Natural killer cell (primary cell): ENCODE results near the gene TNNI3K. TPM values are rescaled to one million over a fixed set of nuclear protein-coding genes. Genes with fewer than 3 reads are reported as not detected.

Experiments used
- ATAC-seq, 3 donors: fragments of 150-1000 bp in 2 of 3; fragments of 200-7000 bp in 1 of 3; cut with Tn5 transposase; 1 replicate in 1 of 3; 2 replicates in 2 of 3; pipeline ENCODE4 v1.10.0; 2021; ENCODE audit warnings: mild to moderate bottlenecking in 2 of 3, moderate library complexity in 2 of 3
- DNase-seq, 2 donors: peaks; one replicate each; pipeline versions ENCODE4 v3.0.0 to v3.0.0-alpha.2; 2013 to 2021; ENCODE audit warnings: mixed read lengths in 1 of 2
- H3K27ac ChIP-seq: one replicate; pipeline ENCODE4 v1.5.1; 2013; ENCODE audit warnings: mild to moderate bottlenecking, low read length
- H3K27me3 ChIP-seq: one replicate; pipeline ENCODE4 v1.6.1; 2013; ENCODE audit warnings: low read length; ENCODE audit not compliant: control insufficient read depth, insufficient read depth
- H3K36me3 ChIP-seq: one replicate; pipeline ENCODE4 v1.6.1; 2013; ENCODE audit warnings: low read length; ENCODE audit not compliant: control insufficient read depth, insufficient read depth
- H3K4me1 ChIP-seq: one replicate; pipeline ENCODE4 v1.6.1; 2013; ENCODE audit warnings: low read length; ENCODE audit not compliant: control insufficient read depth, insufficient read depth
- H3K4me3 ChIP-seq: one replicate; pipeline ENCODE4 v1.5.1; 2013; ENCODE audit warnings: low read length
- H3K9me3 ChIP-seq: one replicate; pipeline ENCODE4 v1.6.1; 2013; ENCODE audit warnings: low read length; ENCODE audit not compliant: control insufficient read depth, insufficient read depth
- H3K27ac Mint-ChIP-seq, 2 donors: one replicate each; pipeline ENCODE4 v1.8.0; 2022; ENCODE audit warnings: mild to moderate bottlenecking in 2 of 2, mixed read lengths in 2 of 2, moderate library complexity in 1 of 2
- H3K27me3 Mint-ChIP-seq, 2 donors: one replicate each; pipeline ENCODE4 v1.8.0; 2022; ENCODE audit warnings: low read depth in 2 of 2, mixed read lengths in 2 of 2
- H3K36me3 Mint-ChIP-seq: one replicate; pipeline ENCODE4 v1.8.0; 2022; ENCODE audit warnings: mixed read lengths
- H3K4me1 Mint-ChIP-seq, 2 donors: one replicate each; pipeline ENCODE4 v1.8.0; 2022; ENCODE audit warnings: mixed read lengths in 2 of 2
- H3K4me3 Mint-ChIP-seq: one replicate; pipeline ENCODE4 v1.8.0; 2022; ENCODE audit warnings: mild to moderate bottlenecking, moderate library complexity, mixed read lengths
- H3K9me3 Mint-ChIP-seq, 2 donors: one replicate each; pipeline ENCODE4 v1.8.0; 2022; ENCODE audit warnings: mixed read lengths in 2 of 2
- CTCF ChIP-seq: fragments of 200-600 bp; IDR thresholded peaks from one replicate; pipeline ENCODE4 v1.8.0; 2022; ENCODE audit warnings: antibody characterized with exemption
- WGBS: methylation state at CpG from one replicate; pipeline ENCODE4 v1.1.7; 2013; ENCODE audit warnings: missing lambda C conversion rate; ENCODE audit not compliant: insufficient coverage; 5-methylcytosine and 5-hydroxymethylcytosine counted together
- intact Hi-C: fragments of 100-400 bp; cut with micrococcal nuclease; formaldehyde crosslinking; loops from one replicate; pipeline ENCODE4 v1.14.2; 2022
- total RNA-seq, 4 donors: library from RNA; stranded (reverse); fragments of 120-200 nt in 1 of 4; gene quantifications; one replicate each; pipeline versions ENCODE4 v1.2.3 to v1.2.4, GENCODE V29; 2013 to 2022

The TNNI3K gene
- total RNA-seq, 3 donors from 2014 or later (not counting 1 experiment from before 2014, with no cell fraction given) = 0.72 TPM; not detected in 2

GRCh38 chr1:74549932-74550331, 314.7 kb downstream of the TNNI3K start:
- Histone ChIP-seq H3K9me3 (no peaks in the 10 kb centered on the region), H3K36me3 (no peaks in the 10 kb centered on the region), H3K4me3 (no peak overlapping the region), H3K27me3 (no peaks in the 10 kb centered on the region), H3K27ac (no peak overlapping the region), H3K4me1 (no peaks in the 10 kb centered on the region)
- intact Hi-C loops = no loop called here
- TF ChIP-seq CTCF = no peak
- Mint-ChIP-seq H3K36me3 (no peaks in the 10 kb centered on the region), H3K27me3 (peaks cover 0 to 2% of the 10 kb centered on the region in 2 donors), H3K4me3 (no peak overlapping the region), H3K4me1 (no peaks in the 10 kb centered on the region), H3K9me3 (peaks cover 0 to 3% of the 10 kb centered on the region in 2 donors), H3K27ac (no peak overlapping the region)
- ATAC-seq = no peak
- 90% methylated on average over 2 of the region's 2 CpGs for WGBS
- DNase-seq = no peak

DNA sequence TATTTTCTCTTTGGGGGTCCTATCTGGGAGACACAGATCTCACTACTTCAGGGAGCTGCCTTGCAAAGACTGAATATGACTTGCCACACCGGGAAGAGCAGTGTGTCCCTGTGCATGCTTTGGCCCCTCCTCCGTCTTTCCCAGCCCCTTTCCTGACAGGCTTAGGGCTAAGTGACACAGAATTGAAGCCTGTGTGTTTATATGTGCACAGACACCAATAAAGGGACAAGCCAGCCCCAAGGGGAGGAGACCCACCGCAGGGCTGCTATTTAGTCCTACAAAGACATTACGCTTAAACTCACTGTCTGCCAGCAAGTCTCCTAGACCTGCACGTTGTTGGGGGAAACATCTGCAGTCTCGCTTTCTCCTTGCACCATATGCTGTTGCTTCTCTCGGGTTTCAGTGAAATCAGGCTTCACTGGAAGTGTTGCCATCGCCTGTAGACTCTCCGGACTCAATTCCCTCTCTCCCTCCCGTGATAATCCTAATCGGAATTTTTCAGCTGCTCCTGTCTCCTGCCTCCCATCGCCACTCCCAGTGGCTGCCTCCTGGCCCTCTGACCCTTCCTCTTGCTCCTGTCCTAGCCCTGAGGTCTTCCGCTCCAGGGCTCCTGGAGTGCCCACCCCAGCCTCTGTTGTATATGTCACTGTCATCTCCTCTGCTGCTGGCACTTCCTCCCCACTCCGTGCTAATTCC, 335.8 kb downstream of the TNNI3K start:
- Mint-ChIP-seq H3K27ac (no peak overlapping the region), H3K36me3 (no peaks in the 10 kb centered on the region), H3K4me1 (no peaks in the 10 kb centered on the region), H3K9me3 (no peaks in the 10 kb centered on the region), H3K4me3 (no peak overlapping the region), H3K27me3 (peaks cover 0 to 3% of the 10 kb centered on the region in 2 donors)
- Histone ChIP-seq H3K36me3 (no peaks in the 10 kb centered on the region), H3K4me1 (no peaks in the 10 kb centered on the region), H3K27ac (no peak overlapping the region), H3K9me3 (no peaks in the 10 kb centered on the region), H3K4me3 (no peak overlapping the region), H3K27me3 (no peaks in the 10 kb centered on the region)
- intact Hi-C loops = no loop called here
- WGBS = 58% methylated on average over 14 of the region's 14 CpGs
- no peak for TF ChIP-seq CTCF
- no peak for ATAC-seq
- no peak for DNase-seq

- peaks cover 0 to 3% of the 10 kb centered on the region in 2 donors for H3K27me3 Mint-ChIP-seq
- 32% methylated on average over 8 of the region's 8 CpGs for WGBS
- Histone ChIP-seq H3K36me3 (no peaks in the 10 kb centered on the region), H3K4me3 (no peak overlapping the region), H3K27ac (no peak overlapping the region), H3K4me1 (no peaks in the 10 kb centered on the region), H3K9me3 (no peaks in the 10 kb centered on the region), H3K27me3 (no peaks in the 10 kb centered on the region)
- H3K27ac Mint-ChIP-seq = no peak overlapping the region
- ATAC-seq = no peak
- no peak for TF ChIP-seq CTCF
- H3K36me3 Mint-ChIP-seq = no peaks in the 10 kb centered on the region
- no peaks in the 10 kb centered on the region for H3K4me1 Mint-ChIP-seq
- no peaks in the 10 kb centered on the region for H3K9me3 Mint-ChIP-seq
- intact Hi-C loops = no loop called here
- H3K4me3 Mint-ChIP-seq = no peak overlapping the region
- no peak for DNase-seq
These were observed 336.3 kb downstream of the TNNI3K start for GRCh38 chr1:74571493-74571800.

GRCh38 chr1:74571891-74572290, 336.7 kb downstream of the TNNI3K start:
- H3K27me3 Mint-ChIP-seq = peaks cover 0 to 3% of the 10 kb centered on the region in 2 donors
- 85% methylated on average over 6 of the region's 6 CpGs for WGBS
- no peak overlapping the region for H3K27ac Mint-ChIP-seq
- DNase-seq = no peak
- H3K9me3 Mint-ChIP-seq = no peaks in the 10 kb centered on the region
- no peaks in the 10 kb centered on the region for H3K27me3 ChIP-seq
- intact Hi-C loops = no loop called here
- H3K4me3 ChIP-seq = no peak overlapping the region
- no peaks in the 10 kb centered on the region for H3K4me1 ChIP-seq
- H3K9me3 ChIP-seq = no peaks in the 10 kb centered on the region
- no peak overlapping the region for H3K4me3 Mint-ChIP-seq
- H3K36me3 Mint-ChIP-seq = no peaks in the 10 kb centered on the region
- H3K36me3 ChIP-seq = no peaks in the 10 kb centered on the region
- no peak for ATAC-seq
- H3K4me1 Mint-ChIP-seq = no peaks in the 10 kb centered on the region
- TF ChIP-seq CTCF = no peak
- H3K27ac ChIP-seq = no peak overlapping the region
